HG02759 (cell line): ENCODE measurements around the gene TMC2.

Experiments used
- ATAC-seq: cut with Tn5 transposase; IDR thresholded peaks from one replicate; pipeline ENCODE4 v1.9.1; 2021; ENCODE audit warnings: mild to moderate bottlenecking, moderate library complexity; ENCODE audit not compliant: unreplicated experiment

TMC2 gene

GRCh38 chr20:2564406-2564805 is 28.0 kb downstream of the TMC2 start:
- no peak for ATAC-seq

GRCh38 chr20:2575682-2576081 is 39.3 kb downstream of the TMC2 start:
- no peak for ATAC-seq

- no peak for ATAC-seq
Measured at GRCh38 chr20:2576317-2576727, 39.9 kb downstream of the TMC2 start.

- no peak for ATAC-seq
Measured at GRCh38 chr20:2578475-2579192, 42.3 kb downstream of the TMC2 start.

GRCh38 chr20:2585811-2586210 is 49.4 kb downstream of the TMC2 start:
- ATAC-seq: no peak

GRCh38 chr20:2593756-2594155 is 57.4 kb downstream of the TMC2 start:
- no peak for ATAC-seq

GRCh38 chr20:2595076-2595475 is 58.7 kb downstream of the TMC2 start:
- no peak for ATAC-seq

GRCh38 chr20:2596673-2597279 is 60.4 kb downstream of the TMC2 start:
- ATAC-seq: no peak

- ATAC-seq: no peak
Measured at GRCh38 chr20:2599288-2600006, 63.1 kb downstream of the TMC2 start.

GRCh38 chr20:2602046-2602735 is 65.8 kb downstream of the TMC2 start:
- no peak for ATAC-seq

GRCh38 chr20:2602746-2603145 is 66.4 kb downstream of the TMC2 start:
- no peak for ATAC-seq

GRCh38 chr20:2603816-2604505 is 67.6 kb downstream of the TMC2 start:
- no peak for ATAC-seq

GRCh38 chr20:2604506-2604835 is 68.1 kb downstream of the TMC2 start:
- ATAC-seq: no peak

- no peak for ATAC-seq
Measured at GRCh38 chr20:2606507-2607006, 70.2 kb downstream of the TMC2 start.

GRCh38 chr20:2610326-2610725 is 74.0 kb downstream of the TMC2 start:
- no peak for ATAC-seq

GRCh38 chr20:2610941-2611720 is 74.8 kb downstream of the TMC2 start:
- ATAC-seq: no peak

GRCh38 chr20:2612073-2612472 is 75.7 kb downstream of the TMC2 start:
- ATAC-seq: no peak

- no peak for ATAC-seq
Measured at GRCh38 chr20:2616634-2617033, 80.3 kb downstream of the TMC2 start.

- ATAC-seq: no peak
Measured at GRCh38 chr20:2617099-2617714, 80.8 kb downstream of the TMC2 start.

- ATAC-seq: no peak
Measured at GRCh38 chr20:2618815-2619214, 82.4 kb downstream of the TMC2 start.
